Neural progenitor cell (in vitro differentiated cells): ENCODE results near the gene TMEM123.

Source experiments
- CTCF ChIP-seq: fragments of 200-600 bp; sonication (generic); IDR thresholded peaks from 2 replicates; pipeline ENCODE4 v1.5.1; 2017; ENCODE audit warnings: antibody characterized with exemption, mild to moderate bottlenecking
- EZH2phosphoT487 ChIP-seq: fragments of 200-600 bp; sonication (generic); IDR thresholded peaks from 2 replicates; pipeline ENCODE4 v1.6.1; 2017; ENCODE audit warnings: antibody characterized with exemption

GRCh38 chr11:102378818-102379217 lies 73.7 kb downstream of the TMEM123 start:
- TF ChIP-seq CTCF (no peak), EZH2phosphoT487 (no peak)
